DMS79 treated with DMSO at 0.1 percent for 48 hours (cell line): ENCODE results near the gene CLDN5.

Experiments
- DNase-seq: peaks from one replicate; lab custom pipeline; 2025; lab: John Stamatoyannopoulos, UW

The CLDN5 gene

GRCh38 chr22:19522190-19522880 is 1.9 kb downstream of the CLDN5 start:
- DNase-seq, result peak; percentile 66

DNA sequence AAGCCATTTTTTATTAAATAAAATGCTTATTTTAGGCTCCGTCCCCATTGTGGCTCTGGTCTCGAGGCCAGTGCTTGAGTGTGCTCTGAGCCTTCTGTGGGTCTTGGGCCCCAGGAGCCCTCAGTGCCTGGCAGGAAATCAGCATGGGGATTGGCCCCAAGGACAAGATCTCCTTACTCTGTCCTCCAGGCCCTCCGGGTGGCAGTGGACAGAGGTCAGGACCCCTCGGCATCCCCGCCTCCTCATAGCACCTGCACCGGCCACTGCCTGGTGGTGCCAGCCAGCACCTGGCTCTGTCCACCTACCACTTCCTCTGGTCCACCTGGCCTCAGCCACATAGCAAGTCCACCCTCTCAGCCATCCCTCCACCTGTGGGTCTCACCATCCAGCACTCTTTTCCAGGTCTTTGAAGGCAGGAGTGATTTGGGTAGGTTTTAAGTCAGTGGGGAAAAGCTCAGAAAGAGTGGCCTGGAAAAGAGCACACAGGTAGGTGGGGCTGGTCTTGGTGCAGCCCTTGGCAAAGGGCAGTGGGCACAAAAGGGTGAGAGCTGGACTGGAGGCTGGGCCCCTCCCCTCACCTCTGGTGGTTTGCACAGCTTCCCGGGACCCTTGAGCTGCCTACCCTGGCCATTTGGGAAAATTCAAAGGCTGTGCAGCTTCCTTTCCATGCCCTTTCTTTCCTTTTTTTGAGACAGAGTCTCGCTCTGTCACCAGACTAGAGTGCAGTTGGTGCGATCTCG is 3.5 kb downstream of the CLDN5 start:
- DNase-seq, result no peak

DNA sequence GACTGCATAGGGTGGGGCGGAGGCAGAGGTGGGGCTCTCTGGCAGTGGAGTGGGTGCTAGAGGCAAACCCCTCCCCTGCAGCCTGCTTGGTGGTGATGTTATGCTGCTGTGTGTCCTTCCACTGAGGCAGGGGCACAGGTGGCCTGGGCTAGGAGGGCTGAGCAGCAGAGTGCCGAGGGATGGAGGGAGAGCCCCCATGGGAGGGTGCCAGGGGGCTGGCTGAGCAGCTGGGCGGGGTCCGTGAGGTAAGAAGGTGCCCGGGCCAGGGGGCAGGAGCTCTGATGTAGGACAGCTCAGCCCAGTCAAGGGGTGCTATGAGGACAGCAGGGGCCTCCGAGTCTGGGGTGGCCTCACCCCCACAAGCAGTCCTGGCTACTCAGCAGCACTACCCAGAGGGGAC is 4.2 kb downstream of the CLDN5 start:
- DNase-seq, result no peak

DNA sequence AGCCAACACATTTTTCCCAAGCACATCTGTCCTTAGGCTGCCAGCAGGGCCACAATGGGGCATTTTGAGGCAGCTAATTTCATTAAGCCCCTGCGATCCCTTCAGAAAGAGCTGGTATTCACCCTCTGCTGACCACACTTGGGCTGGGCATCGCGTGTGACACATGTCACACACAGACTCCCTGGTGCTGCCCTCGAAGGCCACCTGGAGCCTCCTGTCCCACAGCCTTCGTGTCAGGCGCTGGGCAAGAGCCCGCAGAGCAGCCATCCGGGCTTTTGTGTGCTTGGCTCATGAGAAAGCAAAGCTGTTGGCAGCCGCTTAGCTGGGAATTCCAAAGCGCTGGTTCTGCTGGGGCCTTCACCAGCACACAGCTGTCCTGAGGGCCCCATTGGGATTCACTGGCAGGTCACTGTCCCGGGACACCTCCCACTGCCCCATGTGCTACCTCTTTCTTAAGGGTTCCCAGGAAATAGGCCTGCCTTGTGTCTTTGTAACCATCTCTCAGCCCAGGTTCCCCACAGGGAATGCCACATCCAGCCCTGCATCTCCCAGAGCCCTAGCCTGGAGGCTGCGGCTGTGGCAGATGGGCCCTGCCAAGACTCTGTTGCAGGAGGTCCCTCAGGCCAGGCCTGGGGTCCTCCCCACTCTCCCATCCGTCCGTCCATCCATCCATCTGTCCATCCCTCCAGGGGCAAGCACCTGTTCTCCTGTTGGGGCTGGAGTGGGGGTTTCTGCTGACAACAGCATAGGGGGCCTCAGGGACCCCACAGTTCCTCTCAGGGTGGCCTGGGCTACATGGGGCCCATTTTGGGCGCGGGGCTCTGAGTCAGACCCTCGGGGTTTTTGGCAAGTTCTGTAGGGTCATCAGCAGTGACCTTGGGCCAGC is 4.9 kb downstream of the CLDN5 start:
- DNase-seq, result no peak

GRCh38 chr22:19518635-19519034 is 5.6 kb downstream of the CLDN5 start:
- no peak for DNase-seq

DNA sequence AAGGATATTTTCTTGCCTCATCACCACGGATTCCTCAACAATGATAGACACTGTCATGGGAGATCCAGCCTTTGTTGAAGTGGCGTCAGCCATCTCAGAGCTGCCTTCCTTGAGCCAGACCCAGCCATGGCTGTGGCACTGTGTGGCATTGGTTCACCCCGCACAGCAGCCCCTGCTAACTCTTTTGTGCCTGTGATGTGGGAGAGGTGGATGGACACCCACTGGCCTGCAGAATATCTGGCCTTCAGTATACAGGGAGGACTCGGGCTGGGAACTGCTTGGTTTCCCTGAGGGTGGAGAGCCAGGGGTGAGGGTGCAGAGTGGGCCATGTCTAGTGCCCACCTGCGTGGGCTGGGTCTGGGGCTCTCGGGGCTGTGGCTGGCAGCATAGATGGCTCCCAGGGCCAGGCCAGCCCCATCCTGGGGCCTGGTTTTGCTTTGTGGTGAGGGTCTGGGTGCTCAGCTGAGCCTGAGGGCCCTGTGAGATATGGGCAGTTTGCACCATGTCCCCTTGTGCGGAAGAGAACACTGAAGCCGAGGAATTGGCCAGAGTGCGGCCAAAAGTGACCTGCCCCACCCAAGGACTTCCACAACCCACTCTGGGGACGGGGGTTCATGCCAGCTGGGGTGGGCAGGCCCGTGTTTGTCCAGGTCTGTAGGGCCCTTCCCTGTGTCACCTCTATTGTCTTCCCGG is 6.1 kb downstream of the CLDN5 start:
- no peak for DNase-seq

- DNase-seq, result no peak
These were observed 7.1 kb downstream of the CLDN5 start for GRCh38 chr22:19517171-19517500.

DNA sequence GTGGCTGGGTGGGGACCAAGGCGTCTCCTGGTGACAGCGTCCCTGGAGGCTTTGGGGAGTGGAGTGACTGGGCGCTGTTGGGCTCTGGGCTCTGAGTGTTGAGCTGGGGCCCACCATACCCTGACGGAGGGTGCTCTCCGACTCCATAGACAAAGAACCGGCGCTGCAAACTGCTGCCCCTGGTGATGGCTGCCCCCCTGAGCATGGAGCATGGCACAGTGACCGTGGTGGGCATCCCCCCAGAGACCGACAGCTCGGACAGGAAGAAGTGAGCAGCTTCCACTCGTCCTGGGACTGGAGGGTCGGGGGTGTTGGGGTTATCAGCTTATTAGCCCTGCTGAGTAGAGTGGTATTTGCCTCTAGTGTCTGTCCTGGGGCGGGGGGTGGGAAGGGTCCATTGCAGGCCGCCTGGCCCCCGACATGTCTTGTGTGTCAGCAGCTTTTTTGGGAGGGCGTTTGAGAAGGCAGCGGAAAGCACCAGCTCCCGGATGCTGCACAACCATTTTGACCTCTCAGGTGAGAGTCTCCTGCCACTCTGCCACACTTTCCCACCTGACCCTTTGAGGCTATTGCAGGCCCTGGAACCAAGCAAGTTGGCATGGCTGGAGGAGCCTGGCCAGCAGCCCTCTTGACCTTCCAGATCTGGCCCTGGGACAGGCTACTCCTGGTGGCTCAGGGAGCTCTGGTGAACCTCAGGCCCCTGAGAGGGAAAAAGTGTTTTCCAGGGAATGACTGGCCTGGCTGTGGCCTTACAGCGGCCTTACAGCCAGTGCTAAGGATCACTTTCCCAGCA is 7.6 kb downstream of the CLDN5 start:
- DNase-seq, result no peak

GRCh38 chr22:19515654-19516377 is 8.4 kb downstream of the CLDN5 start:
- no peak for DNase-seq

DNA sequence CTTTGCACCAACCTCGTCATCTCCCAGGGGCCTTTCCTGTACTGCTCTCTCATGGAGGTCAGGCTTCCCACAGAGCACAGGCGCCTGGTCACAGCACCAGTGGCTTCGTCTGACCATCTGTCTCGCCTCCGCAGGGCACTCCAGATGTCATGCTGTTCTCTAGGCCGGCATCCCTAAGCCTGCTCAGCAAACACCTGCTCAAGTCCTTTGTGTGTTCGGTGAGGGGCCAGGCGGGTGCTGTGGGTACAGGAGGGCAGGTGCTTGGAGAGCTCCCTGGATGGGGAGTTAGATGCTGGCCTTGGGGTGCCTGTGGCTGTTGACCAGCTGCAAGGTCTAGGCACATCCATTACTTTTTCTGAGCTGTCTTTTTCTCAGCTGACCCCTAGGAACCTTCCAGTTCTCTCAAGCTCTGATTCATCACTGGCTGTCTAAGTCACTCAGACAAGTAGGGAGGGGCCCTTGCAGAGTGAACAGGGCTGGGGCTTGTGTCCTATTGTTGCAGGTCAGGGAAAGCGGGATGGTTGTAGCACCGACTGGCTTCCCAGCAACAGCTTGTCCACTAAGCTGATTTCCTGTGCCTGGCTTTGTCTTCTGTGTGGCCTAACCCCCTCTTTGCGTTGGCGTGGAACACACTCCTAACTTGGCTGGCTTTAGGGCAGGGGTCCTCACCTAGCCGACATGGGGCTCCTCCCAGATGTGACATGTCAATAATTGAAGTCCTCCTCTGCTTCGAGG is 9.2 kb downstream of the CLDN5 start:
- DNase-seq, result no peak

DNA sequence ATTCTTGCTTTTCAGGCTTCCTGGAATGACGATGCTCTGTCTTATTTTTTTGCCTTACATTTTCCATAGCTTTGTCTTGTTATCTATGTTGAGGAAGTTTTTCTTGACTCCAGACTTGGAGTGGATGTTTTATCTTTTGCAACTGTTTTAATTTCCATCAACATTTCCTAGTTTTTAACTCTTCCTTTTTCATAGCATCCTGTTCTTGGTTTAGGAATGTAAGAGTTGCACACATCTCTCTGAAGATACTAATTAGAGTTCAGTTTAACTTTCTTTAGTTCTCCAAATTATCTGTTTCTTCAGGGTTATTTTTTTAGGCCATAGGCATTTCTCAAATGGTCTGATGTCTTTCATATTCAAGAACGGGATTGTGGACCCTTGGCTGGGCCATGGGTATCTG is 10.4 kb downstream of the CLDN5 start:
- DNase-seq, result no peak

DNA sequence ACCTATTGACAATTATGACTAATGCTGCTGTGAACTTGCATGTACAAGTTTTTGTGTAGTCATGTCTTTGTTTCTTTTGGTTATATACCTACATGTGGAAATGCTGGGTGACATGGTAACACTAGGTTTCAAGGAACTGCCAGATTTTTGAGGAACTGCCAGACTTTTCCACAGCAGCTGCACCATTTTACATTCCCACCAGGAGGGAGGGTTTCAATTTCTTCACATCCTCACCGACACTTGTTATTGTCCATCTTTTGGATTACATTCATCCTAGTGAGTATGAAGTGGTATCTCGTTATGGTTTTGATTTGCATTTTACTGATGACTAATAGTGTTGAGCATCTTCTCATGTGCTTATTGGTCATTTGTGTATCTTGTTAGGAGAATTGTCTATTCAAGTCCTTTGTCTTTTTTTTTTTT is 13.3 kb downstream of the CLDN5 start:
- DNase-seq, result no peak

- no peak for DNase-seq
These were observed 14.3 kb downstream of the CLDN5 start for GRCh38 chr22:19509923-19510322.

DNA sequence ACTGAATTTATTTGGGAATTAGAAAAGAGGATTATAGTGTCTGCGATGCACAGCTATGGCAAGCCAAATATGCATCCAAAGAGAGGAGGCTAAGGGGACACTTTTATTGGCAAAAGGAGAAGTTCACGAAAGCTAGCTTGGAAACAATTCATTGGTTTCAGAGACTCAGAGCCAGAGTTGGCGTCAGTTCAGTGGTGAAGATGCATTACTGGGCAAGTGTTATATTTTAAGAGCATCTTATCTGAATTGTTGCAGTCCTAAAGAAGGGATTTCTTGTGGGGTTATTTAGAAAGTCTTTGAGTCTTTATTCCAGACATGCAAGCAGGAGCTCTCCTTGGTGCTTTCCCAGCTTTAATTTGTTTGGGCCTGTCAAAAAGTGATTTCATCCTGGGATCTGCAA is 15.0 kb downstream of the CLDN5 start:
- DNase-seq, result no peak

GRCh38 chr22:19508024-19508776 is 16.0 kb downstream of the CLDN5 start:
- no peak for DNase-seq

DNA sequence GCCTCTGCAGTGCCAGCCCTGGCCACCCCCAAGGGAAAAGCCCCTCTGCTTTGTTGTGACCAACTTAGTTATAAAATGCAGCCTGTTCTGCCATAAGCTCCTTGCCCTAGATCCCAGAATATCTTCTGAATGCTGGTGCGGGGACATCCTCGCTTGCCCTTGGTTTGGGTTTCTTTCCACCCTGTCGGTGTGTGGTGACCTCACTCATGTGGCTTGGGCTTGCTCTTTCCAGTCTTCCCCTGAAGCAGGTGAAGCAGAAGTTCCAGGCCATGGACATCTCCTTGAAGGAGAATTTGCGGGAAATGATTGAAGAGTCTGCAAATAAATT is 16.7 kb downstream of the CLDN5 start:
- no peak for DNase-seq

GRCh38 chr22:19506212-19506611 is 18.0 kb downstream of the CLDN5 start:
- no peak for DNase-seq

DNA sequence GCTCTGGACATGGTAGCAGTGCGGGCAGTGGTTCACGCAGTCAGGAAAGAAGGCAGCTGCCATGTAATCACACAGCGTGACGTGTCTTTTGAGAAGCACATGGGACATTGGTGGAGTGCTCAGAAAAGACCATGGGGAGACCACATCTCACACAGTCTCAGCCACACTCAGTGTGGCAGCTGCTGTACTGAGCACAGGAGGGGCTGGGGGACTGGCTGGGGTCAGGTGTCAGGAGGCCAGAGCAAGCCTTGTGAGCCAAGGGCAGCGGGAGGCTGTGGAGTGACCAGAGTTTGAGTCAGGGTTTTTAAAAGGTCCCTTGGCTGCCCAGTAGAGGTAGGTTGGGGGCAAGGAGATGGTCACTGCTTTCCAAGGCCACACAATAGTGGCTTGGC is 18.5 kb downstream of the CLDN5 start:
- DNase-seq, result no peak

GRCh38 chr22:19504900-19505734 is 19.1 kb downstream of the CLDN5 start:
- DNase-seq, result no peak
